ENCODE measurements around the gene ELAPOR2.
"Not testable (repeated sequence)": the region's sequence is repeated elsewhere in the genome, so short reads cannot be mapped to it uniquely, and the experiment has no call there.

ELAPOR2 gene

DNA sequence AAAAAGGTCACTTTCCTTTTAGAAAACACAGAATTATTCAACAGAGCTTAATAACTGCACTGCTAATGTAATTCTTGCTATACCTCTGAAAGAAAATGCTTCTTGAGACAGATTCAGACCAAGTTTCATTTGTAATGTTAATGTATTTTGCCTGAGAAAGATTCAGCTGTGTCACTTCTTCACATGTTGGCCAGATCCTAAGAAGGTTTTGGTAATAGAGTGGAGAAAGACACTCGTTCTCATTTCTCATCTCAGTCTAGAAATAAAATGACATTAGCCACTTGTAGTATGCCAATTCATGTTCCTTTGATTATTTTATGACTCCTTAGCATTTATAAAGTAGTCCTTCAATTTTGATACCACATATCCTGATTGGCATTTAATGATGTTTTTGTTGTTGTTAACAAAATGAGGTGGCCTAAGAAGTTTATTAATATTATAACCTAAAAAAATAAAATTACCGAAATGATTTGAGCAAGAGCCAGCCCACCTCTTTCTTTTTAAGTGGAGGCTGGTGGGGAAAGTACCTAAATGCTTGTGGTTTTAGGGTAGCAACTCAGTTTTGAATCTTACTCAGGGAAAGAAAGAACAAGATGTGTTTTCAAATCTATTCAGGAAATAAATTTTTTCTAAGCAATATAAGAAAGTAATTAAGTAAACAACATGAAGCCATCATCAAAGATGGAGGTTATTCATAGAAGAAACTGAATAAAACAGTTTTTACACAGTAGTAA is 16.4 kb upstream of the ELAPOR2 start:
- no peaks in the 10 kb centered on the region for H3K9me3 ChIP-seq (ENCODE audit: low read length)
- no peak overlapping the region for H3K4me3 ChIP-seq (ENCODE audit: low read length)
- H3K36me3 ChIP-seq (ENCODE audit: insufficient read depth, low read length): no peaks in the 10 kb centered on the region
- no peaks in the 10 kb centered on the region for H3K27me3 ChIP-seq (ENCODE audit: insufficient read depth, low read length)
- no peak overlapping the region for H2AFZ ChIP-seq (ENCODE audit: low read depth, low read length)
- peaks cover 8% of the 10 kb centered on the region for H3K4me1 ChIP-seq (ENCODE audit: insufficient read depth, low read length)

DNA sequence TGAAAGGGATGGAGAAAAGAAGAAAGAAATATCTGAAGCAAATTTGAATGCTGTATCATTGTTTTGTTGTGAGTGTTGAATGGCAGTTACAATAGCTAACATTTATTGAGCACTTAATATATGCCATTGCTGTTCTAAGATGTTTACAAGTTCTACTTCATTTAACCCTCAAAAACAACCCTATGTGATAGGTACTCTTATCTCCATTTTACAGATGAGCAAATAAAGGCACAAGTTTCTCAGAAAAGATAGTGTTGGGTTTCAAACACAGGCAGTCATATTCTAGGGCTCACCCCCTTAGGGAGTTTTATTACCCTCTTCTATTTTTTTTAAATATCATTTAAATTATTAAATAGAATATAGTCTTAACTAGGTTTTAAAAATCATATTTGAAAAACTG is 8.3 kb upstream of the ELAPOR2 start:
- no peaks in the 10 kb centered on the region for H3K27me3 ChIP-seq (ENCODE audit: insufficient read depth, low read length)
- no peaks in the 10 kb centered on the region for H3K9me3 ChIP-seq (ENCODE audit: low read length)
- no peaks in the 10 kb centered on the region for H3K4me1 ChIP-seq (ENCODE audit: insufficient read depth, low read length)
- H3K4me3 ChIP-seq (ENCODE audit: low read length): no peak overlapping the region
- no peak overlapping the region for H2AFZ ChIP-seq (ENCODE audit: low read depth, low read length)
- H3K36me3 ChIP-seq (ENCODE audit: insufficient read depth, low read length): no peaks in the 10 kb centered on the region

DNA sequence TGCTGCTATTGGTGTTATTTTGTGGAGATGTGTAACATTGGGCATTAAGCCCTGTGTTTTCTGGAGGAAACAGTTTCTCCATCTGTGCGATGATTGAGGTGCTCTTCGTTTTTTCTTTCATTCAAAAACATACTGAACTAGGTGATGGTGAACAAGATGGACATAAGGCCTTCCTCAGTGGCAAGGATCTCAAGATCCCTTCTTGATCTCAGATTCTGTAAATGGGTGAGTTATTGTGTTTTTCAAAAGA is 759 bp upstream of the ELAPOR2 start:
- peaks cover 15% of the 10 kb centered on the region for H3K4me1 ChIP-seq (ENCODE audit: insufficient read depth, low read length)
- H3K27me3 ChIP-seq (ENCODE audit: insufficient read depth, low read length): no peaks in the 10 kb centered on the region
- H2AFZ ChIP-seq (ENCODE audit: low read depth, low read length): peak overlapping the region; percentile 80
- peak overlapping the region; percentile 90 for H3K4me3 ChIP-seq (ENCODE audit: low read length)
- no peaks in the 10 kb centered on the region for H3K9me3 ChIP-seq (ENCODE audit: low read length)
- no peaks in the 10 kb centered on the region for H3K36me3 ChIP-seq (ENCODE audit: insufficient read depth, low read length)

DNA sequence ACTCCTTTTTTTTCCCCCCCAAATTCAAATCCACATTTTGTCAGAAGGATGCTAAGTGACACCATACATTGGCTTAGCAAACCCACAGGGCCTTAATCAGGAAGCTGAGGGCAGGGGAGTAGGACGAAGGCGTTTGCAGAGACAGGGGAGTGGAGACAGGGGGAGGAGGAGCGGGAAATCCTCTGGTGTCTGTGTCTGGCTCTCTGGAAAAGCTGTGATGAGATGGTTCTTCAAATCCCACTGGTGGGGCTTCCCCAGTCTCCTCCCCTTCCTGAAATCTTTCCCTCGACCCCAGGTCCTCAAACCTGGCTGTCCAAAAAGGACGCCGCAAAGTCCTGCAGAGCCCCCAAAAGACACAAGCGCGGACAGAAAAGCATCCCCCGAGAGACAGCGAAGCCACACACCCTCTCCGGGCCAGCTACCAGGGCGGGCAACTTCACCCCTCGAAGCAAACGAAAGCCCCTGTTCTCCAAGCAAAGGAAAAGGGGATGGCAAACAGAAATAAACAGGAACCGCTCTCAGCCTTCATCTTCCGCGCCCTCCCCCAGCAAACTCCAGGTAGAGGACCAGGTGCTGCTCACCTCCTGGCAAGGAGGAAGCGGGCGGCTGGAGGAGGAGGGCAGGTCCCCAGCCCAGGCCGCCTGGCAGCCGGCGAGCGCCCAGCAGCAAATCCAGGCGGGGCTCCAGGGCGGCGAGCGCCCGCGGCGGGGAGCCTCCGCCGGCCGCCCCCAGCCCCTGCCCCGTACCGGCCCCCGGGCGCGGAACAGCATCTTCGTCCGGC is 520 bp downstream of the ELAPOR2 start:
- H3K4me1 ChIP-seq (ENCODE audit: insufficient read depth, low read length): peaks cover 15% of the 10 kb centered on the region
- no peaks in the 10 kb centered on the region for H3K9me3 ChIP-seq (ENCODE audit: low read length)
- H3K4me3 ChIP-seq (ENCODE audit: low read length): peak overlapping the region; percentile 90
- H3K36me3 ChIP-seq (ENCODE audit: insufficient read depth, low read length): no peaks in the 10 kb centered on the region
- H3K27me3 ChIP-seq (ENCODE audit: insufficient read depth, low read length): no peaks in the 10 kb centered on the region
- peak overlapping the region; percentile 96 for H2AFZ ChIP-seq (ENCODE audit: low read depth, low read length)

DNA sequence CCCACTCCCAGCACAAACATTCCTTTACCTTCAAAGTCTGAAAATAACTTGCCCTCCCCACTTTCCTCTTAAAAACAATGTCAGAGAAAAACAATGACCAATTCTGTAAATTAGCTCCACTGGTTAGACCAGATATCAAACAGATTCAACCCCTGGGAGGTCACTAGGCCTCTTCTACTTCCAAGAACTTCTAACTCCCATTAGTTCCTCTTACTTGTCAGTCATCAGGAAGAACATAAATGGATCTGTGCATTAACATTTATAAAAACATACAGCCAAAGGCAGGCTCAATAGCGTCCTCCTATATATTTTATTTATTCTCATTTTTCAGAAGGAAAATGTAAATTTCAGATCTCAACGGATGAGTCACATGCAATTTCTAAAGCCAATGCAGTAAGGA is 2.2 kb downstream of the ELAPOR2 start:
- Histone ChIP-seq H3K4me3 (ENCODE audit: low read length) (no peak overlapping the region), H3K36me3 (ENCODE audit: insufficient read depth, low read length) (no peaks in the 10 kb centered on the region), H3K9me3 (ENCODE audit: low read length) (no peaks in the 10 kb centered on the region)

DNA sequence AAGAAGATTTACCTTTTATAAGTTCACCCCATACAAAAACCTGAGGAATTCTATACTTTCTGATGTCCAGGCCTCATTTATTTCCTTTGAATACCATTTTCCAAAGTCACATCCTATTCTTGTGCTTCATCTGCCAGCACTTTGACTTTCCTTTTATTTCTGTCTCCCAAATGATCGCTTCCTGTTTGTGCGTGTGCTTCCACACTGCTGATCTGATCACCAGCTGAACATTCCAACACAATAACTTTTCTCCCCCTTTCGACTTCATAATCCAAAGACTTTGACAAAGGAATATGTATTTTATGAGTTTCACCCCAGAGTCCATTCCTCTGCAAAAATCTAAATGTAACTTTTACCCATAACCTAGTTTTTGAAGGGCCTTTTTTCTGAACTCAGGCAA is 3.1 kb downstream of the ELAPOR2 start:
- no peak overlapping the region for H2AFZ ChIP-seq (ENCODE audit: low read depth, low read length)
- H3K4me3 ChIP-seq (ENCODE audit: low read length): no peak overlapping the region

More for the DNA sequence above, 2.2 kb downstream of the ELAPOR2 start:
- no peak overlapping the region for H2AFZ ChIP-seq (ENCODE audit: low read depth, low read length)
- no peaks in the 10 kb centered on the region for H3K27me3 ChIP-seq (ENCODE audit: insufficient read depth, low read length)
- peaks cover 15% of the 10 kb centered on the region for H3K4me1 ChIP-seq (ENCODE audit: insufficient read depth, low read length)

DNA sequence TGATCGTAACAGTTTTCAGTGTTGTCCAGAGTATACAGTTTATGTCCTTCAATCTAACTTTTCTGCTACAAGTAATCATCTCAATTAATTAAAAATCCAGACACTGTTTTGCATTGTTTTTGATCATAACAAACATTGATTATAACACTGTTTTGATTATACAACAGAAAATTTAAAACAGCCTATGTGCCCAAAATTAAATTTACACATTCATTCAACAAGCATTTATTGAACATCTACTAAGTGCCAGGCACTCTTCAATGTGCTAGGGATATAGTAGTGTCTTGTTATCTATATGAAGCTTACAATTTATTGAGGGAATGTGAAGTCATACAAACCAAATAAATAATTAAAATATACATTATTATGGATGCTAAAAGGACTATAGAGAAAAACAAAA is 10.6 kb downstream of the ELAPOR2 start:
- no peak overlapping the region for H3K4me3 ChIP-seq (ENCODE audit: low read length)
- H3K9me3 ChIP-seq (ENCODE audit: low read length): no peaks in the 10 kb centered on the region

More for the DNA sequence above, 3.1 kb downstream of the ELAPOR2 start:
- H3K27me3 ChIP-seq (ENCODE audit: insufficient read depth, low read length): no peaks in the 10 kb centered on the region
- H3K4me1 ChIP-seq (ENCODE audit: insufficient read depth, low read length): peaks cover 15% of the 10 kb centered on the region
- H3K36me3 ChIP-seq (ENCODE audit: insufficient read depth, low read length): no peaks in the 10 kb centered on the region
- no peaks in the 10 kb centered on the region for H3K9me3 ChIP-seq (ENCODE audit: low read length)

DNA sequence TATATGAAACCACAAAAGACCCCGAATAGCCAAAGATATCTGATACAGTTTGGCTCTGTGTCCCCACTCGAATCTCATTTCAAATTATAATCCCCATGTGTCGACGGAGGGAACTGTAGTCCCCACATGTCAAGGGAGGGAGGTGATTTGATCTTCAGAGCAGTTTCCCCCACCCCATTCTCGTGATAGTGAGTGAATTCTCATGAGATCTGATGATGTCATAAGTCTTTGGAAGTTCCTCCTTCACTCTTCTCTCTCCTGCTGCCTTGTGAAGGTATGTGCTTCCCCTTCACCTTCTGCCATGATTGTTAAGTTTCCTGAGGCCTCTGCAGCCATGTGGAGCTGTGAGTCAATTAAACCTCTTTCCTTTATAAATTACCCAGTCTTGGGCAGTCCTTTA is 13.0 kb downstream of the ELAPOR2 start:
- Histone ChIP-seq H3K4me1 (ENCODE audit: insufficient read depth, low read length) (no peaks in the 10 kb centered on the region), H3K9me3 (ENCODE audit: low read length) (no peaks in the 10 kb centered on the region), H3K27me3 (ENCODE audit: insufficient read depth, low read length) (no peaks in the 10 kb centered on the region), H3K36me3 (ENCODE audit: insufficient read depth, low read length) (no peaks in the 10 kb centered on the region), H3K4me3 (ENCODE audit: low read length) (no peak overlapping the region), H2AFZ (ENCODE audit: low read depth, low read length) (no peak overlapping the region)

More for the DNA sequence above, 10.6 kb downstream of the ELAPOR2 start:
- Histone ChIP-seq H2AFZ (ENCODE audit: low read depth, low read length) (no peak overlapping the region), H3K4me1 (ENCODE audit: insufficient read depth, low read length) (no peaks in the 10 kb centered on the region), H3K36me3 (ENCODE audit: insufficient read depth, low read length) (no peaks in the 10 kb centered on the region), H3K27me3 (ENCODE audit: insufficient read depth, low read length) (no peaks in the 10 kb centered on the region)

DNA sequence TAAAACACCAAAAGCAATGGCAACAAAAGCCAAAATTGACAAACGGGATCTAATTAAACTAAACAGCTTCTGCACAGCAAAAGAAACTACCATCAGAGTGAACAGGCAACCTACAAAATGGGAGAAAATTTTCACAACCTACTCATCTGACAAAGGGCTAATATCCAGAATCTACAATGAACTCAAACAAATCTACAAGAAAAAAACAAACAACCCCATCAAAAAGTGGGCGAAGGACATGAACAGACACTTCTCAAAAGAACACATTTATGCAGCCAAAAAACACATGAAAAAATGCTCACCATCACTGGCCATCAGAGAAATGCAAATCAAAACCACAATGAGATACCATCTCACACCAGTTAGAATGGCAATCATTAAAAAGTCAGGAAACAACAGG is 14.7 kb downstream of the ELAPOR2 start:
- H3K36me3 ChIP-seq (ENCODE audit: insufficient read depth, low read length); H2AFZ ChIP-seq (ENCODE audit: low read depth, low read length); H3K4me1 ChIP-seq (ENCODE audit: insufficient read depth, low read length); H3K27me3 ChIP-seq (ENCODE audit: insufficient read depth, low read length); H3K9me3 ChIP-seq (ENCODE audit: low read length); H3K4me3 ChIP-seq (ENCODE audit: low read length): not testable (repeated sequence)

DNA sequence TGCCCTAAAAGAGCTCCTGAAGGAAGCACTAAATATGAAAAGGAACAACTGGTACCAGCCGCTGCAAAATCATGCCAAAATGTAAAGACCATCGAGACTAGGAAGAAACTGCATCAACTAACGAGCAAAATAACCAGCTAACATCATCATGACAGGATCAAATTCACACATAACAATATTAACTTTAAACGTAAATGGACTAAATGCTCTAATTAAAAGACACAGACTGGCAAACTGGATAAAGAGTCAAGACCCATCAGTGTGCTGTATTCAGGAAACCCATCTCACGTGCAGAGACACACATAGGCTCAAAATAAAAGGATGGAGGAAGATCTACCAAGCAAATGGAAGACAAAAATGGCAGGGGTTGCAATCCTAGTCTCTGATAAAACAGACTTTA is 17.9 kb downstream of the ELAPOR2 start:
- H2AFZ ChIP-seq (ENCODE audit: low read depth, low read length); H3K4me3 ChIP-seq (ENCODE audit: low read length); H3K36me3 ChIP-seq (ENCODE audit: insufficient read depth, low read length); H3K4me1 ChIP-seq (ENCODE audit: insufficient read depth, low read length); H3K9me3 ChIP-seq (ENCODE audit: low read length); H3K27me3 ChIP-seq (ENCODE audit: insufficient read depth, low read length): not testable (repeated sequence)

DNA sequence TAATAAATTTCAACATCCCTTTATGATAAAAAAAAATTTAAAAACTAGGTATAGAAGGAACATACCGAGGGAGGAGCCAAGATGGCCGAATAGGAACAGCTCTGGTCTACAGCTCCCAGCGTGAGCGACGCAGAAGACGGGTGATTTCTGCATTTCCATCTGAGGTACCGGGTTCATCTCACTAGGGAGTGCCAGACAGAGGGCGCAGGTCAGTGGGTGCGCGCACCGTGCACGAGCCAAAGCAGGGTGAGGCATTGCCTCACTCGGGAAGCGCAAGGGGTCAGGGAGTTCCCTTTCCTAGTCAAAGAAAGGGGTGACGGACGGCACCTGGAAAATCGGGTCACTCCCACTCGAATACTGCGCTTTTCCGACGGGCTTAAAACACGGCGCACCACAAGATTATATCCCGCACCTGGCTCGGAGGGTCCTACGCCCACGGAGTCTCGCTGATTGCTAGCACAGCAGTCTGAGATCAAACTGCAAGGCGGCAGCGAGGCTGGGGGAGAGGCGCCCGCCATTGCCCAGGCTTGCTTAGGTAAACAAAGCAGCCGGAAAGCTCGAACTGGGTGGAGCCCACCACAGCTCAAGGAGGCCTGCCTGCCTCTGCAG is 19.7 kb downstream of the ELAPOR2 start:
- not testable (repeated sequence) for H3K9me3 ChIP-seq (ENCODE audit: low read length); H2AFZ ChIP-seq (ENCODE audit: low read depth, low read length); H3K27me3 ChIP-seq (ENCODE audit: insufficient read depth, low read length); H3K4me1 ChIP-seq (ENCODE audit: insufficient read depth, low read length); H3K36me3 ChIP-seq (ENCODE audit: insufficient read depth, low read length)
- peak overlapping the region; percentile 80 for H3K4me3 ChIP-seq (ENCODE audit: low read length)

DNA sequence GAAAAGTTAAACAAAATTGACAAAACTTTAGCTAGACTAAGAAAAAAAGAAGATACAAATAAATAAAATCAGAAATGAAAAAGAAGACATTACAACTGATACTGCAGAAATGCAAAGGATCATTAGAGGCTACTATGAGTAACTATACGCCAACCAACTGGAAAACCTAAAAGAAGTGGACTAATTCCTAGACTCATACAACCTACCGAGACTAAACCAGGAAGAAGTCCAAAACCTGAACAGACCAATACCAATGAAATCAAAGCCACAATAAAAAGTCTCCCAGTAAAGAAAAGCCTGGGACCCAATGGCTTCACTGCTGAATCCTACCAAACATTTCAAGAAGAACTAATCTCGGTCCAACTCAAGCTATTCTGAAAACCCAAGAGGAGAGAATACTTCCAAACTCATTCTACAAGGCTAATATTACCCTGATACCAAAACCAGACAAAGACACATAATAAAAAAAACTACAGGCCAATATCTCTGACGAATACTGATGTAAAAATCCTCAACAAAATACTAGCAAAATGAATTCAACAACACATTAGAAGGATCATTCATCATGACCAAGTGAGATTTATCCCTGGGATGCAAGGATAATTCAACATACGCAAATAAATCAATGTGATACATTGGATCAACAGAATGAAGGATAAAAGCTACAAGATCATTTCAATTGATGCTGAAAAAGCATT is 20.3 kb downstream of the ELAPOR2 start:
- no peaks in the 10 kb centered on the region for H3K9me3 ChIP-seq (ENCODE audit: low read length)
- H3K4me1 ChIP-seq (ENCODE audit: insufficient read depth, low read length): no peaks in the 10 kb centered on the region
- H3K36me3 ChIP-seq (ENCODE audit: insufficient read depth, low read length): no peaks in the 10 kb centered on the region
- no peak overlapping the region for H2AFZ ChIP-seq (ENCODE audit: low read depth, low read length)
- H3K4me3 ChIP-seq (ENCODE audit: low read length): peak overlapping the region; percentile 80
- H3K27me3 ChIP-seq (ENCODE audit: insufficient read depth, low read length): no peaks in the 10 kb centered on the region

DNA sequence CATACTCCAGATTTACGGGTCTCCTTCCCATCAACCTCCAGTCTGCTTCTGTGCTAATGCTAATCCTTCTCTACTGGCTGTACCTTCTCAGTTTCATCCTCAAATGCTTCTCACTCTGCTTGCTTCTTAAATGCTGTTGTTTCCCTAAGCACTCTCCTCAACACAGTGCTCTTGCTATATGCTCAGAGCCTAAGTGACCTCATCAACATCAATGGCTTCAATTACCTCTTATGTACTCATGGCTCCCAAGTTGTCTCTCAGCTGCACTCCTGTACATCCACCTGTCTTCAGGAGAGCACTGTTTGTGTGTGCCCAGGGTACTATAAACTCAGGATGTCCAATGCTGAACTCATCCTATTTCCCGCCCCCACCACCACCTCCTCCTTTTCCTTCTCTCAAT is 22.5 kb downstream of the ELAPOR2 start:
- no peaks in the 10 kb centered on the region for H3K4me1 ChIP-seq (ENCODE audit: insufficient read depth, low read length)
- H3K4me3 ChIP-seq (ENCODE audit: low read length): no peak overlapping the region
- H3K36me3 ChIP-seq (ENCODE audit: insufficient read depth, low read length): no peaks in the 10 kb centered on the region
- no peaks in the 10 kb centered on the region for H3K9me3 ChIP-seq (ENCODE audit: low read length)
- H2AFZ ChIP-seq (ENCODE audit: low read depth, low read length): no peak overlapping the region
- no peaks in the 10 kb centered on the region for H3K27me3 ChIP-seq (ENCODE audit: insufficient read depth, low read length)
